Measurements from ENCODE around the gene TSACC.

DNA sequence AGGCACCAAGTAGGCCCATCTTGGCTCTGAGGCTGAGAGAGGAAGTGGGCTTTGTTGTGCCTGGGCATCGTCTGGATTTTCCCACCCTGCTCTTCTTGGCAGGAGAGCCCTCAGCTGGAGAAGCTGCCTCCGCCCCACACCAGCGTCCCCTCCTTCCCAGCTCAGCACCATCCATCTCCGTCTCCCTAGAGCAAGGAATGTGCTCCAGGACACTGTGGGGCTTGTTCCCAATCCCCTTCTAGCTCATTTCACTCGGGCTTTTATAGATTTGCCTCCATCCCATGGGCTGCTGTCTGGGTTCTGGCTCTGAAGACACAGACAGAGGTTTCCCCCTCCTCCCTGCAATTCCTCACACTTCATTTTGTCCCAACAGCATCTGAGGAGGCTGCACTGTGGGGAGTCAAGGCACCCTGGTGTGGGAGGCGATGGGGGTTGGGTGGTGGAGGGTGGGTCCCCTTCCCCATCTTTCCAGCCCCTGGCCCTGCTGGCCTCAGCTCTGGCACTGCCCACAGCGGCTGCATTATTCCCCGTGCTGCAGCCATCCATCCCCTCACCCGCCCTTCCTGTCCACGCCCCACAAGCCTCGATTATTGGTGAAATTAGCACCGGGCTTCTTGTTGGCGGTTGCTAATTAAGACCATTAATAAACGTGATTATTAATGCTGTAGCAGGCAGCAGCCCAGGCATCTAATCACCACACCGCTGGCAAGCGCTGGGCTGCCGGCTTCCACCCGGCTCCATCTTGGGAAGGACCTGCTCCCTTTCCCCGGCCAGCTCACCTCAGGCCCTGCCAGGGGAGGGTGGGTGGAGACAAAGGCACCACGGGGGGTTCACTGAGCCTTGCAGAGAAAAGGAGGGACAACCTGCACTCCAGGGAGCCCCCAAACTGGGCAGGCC, 52.4 kb downstream of the TSACC start:
- TF ChIP-seq, protein P1, sequence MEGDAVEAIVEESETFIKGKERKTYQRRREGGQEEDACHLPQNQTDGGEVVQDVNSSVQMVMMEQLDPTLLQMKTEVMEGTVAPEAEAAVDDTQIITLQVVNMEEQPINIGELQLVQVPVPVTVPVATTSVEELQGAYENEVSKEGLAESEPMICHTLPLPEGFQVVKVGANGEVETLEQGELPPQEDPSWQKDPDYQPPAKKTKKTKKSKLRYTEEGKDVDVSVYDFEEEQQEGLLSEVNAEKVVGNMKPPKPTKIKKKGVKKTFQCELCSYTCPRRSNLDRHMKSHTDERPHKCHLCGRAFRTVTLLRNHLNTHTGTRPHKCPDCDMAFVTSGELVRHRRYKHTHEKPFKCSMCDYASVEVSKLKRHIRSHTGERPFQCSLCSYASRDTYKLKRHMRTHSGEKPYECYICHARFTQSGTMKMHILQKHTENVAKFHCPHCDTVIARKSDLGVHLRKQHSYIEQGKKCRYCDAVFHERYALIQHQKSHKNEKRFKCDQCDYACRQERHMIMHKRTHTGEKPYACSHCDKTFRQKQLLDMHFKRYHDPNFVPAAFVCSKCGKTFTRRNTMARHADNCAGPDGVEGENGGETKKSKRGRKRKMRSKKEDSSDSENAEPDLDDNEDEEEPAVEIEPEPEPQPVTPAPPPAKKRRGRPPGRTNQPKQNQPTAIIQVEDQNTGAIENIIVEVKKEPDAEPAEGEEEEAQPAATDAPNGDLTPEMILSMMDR (conservative IDR thresholded peaks at IDR 0.05; ENCODE audit: low read depth, low read length), result no peak
- TF ChIP-seq EZH2 (IDR thresholded peaks at IDR 0.05; ENCODE audit: low read length, unreplicated experiment) (no peak), EZH2phosphoT487 (IDR thresholded peaks at IDR 0.05; ENCODE audit: borderline replicate concordance, low read length) (no peak)
